ENCODE measurements around the gene CHN2.

Gene CHN2

GRCh38 chr7:29464753-29465152 lies 270.2 kb downstream of the CHN2 start:
- no peak for DNase-seq (ENCODE audit: low read depth in 2 of 2)

- DNase-seq (ENCODE audit: low read depth in 2 of 2), result no peak
Observed at GRCh38 chr7:29467193-29467926, 272.8 kb downstream of the CHN2 start.

- no peak for DNase-seq (ENCODE audit: low read depth in 2 of 2)
Observed at GRCh38 chr7:29468196-29468595, 273.6 kb downstream of the CHN2 start.

DNA sequence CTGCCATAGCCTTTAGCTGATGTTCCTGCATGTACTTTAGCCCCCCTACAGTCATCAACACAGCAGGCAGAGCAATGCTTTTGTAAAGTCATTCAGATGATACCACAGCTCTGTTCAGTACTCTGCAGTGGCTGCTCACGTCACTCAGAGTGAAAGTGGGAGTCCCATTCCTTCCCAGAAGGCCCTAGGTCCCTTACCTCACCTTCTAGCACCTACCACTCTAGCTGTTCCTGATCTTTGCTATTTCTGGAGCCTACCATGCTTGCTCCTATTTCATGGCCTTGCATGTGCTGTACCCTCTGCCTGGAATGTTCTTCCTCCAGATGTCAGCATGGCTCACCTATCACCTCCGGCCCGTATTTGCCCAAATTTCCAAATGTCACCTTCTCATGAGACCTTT lies 274.7 kb downstream of the CHN2 start:
- DNase-seq (ENCODE audit: low read depth in 2 of 2), result no peak

GRCh38 chr7:29469976-29470557 lies 275.5 kb downstream of the CHN2 start:
- DNase-seq (ENCODE audit: low read depth in 2 of 2), result no peak

DNA sequence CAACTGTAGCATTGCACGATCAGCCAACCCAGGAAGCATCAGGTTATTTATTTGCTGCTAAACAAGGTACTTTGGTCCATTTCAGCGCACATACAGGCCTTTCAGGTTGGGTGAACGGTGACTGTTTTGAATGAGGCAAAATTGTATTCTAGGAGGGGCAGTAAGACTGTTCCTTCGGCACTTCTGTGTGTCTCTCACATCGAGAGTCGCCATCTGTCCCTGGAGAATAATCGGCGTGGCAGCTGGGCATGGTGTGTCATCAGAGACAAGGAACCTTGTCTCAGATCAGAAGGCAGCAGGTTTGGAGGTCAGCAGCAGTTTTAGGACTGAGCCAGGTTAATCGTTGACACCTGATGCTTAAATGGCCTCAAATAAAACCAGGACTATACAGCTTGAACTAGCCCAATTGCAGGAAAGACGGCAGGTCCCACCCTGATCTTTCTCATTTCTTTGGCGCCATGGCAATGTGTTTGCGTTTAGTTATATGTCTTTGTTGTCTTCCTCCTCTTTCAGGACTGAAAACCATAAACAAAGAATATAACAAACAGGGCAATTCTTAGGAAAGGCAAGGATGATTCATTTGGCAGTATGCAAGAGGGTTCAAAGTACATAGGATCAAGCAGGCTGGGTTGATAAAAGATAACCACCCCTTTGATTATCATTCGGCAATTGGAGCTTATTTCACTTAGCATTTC lies 277.0 kb downstream of the CHN2 start:
- no peak for DNase-seq (ENCODE audit: low read depth in 2 of 2)

DNA sequence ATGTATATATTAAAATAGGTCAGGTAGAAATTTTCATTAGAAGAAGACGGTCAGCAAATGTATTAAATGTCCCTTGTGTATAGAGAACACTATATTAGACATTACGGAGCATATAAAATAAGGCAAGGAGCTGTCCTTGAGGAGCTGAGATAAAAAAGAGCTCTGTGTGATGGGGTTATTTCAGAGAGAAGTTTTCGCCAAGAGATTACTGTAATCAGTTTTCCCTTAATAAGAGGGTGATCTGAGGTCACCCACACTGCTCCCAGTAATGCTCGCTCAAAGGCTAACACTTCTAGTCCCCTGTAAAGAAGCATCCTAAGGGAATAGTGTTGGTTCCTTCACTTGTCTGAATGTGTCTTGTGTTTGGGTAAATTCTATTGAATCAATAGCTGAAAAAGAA lies 282.3 kb downstream of the CHN2 start:
- DNase-seq (ENCODE audit: low read depth in 2 of 2), result no peak

GRCh38 chr7:29478226-29478625 lies 283.7 kb downstream of the CHN2 start:
- DNase-seq (ENCODE audit: low read depth in 2 of 2), result no peak

DNA sequence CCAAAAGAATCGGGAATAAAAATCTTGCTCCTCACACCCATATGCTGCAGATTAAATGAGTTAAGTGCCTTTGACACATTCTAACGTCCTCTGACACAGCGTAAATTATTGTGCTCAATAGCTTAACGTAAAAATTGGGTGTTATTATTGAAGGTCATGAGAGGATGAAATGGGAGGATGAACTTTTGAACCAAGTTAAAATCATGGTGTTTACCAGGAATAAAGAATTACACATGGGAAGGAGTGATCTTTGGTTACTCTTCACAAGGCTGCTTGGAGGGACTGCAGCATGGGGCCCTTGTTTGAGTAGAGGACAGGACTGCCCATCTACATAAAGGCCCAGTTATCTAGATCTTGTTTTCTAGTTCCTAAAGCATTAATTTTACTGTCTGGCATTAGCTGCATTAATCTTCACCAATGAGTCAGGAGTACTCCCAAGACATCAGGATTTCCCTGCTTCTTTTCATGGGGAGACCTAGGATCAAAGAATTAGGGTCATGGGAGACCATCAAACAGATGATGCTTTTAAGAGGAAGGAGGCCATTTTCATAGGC lies 284.2 kb downstream of the CHN2 start:
- DNase-seq (ENCODE audit: low read depth in 2 of 2), result no peak

DNA sequence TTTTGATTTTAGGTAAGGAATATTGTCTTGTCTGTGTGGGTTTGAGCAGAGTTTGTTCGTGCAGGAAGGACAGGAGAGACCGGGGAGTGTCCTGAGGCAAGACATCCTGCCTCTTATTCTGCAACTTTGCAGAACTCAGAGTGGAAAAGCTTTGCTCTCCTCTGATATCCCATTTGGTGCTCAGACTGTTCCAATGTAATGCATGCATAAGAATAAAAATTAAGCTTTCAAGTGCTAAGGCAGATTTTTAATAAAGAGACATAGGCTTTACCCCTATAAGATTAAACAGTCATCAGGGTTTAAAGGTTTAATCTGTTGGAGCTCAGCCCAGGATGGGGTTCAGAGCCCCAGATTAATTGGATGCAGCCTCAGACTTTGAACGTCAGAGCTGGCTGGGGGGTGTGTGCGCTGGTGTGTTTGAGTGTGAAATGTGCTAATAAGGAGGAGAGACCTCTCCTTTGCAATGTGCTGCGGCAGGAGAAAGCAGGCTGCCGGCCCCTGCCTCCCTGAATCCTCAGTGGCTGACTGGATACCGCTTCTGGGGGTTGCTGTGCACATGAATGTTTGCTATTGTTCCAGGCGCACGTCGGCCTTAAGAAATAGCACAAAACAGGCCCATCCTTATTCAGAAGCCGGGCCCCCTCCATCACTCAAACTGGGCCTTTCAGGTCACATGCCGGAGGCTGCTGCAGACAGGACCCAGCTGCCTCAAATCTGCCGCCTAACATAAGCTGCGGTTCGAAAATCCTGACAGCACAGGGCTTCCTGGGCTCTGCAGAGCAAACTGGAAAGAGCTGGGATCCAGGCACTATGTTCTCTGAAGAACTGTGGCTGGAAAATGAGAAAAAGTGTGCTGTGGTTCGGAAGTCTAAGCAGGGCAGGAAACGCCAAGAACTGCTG lies 285.0 kb downstream of the CHN2 start:
- no peak for DNase-seq (ENCODE audit: low read depth in 2 of 2)

- DNase-seq (ENCODE audit: low read depth in 2 of 2), result no peak
Observed at GRCh38 chr7:29480451-29480850, 285.9 kb downstream of the CHN2 start.

GRCh38 chr7:29480934-29481651 lies 286.5 kb downstream of the CHN2 start:
- DNase-seq (ENCODE audit: low read depth in 2 of 2), result no peak

DNA sequence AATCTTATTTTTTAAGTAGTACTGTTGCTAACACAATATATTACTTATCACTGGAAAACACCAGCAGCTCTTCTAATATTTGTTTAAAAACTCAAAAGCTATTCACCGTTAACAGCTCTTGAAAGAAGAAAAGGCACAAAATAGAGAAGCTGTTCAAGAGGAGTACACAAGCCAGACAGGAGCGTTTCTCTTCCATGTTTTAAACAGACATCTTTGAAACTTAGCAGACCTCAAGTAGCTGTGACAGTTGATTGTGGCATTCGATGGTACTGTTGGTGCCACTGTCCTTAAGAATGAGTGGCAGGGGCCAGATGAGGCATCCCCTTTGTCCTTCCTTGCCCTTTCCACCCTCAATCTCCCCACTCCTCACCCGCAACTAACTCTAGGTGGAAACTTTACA lies 287.5 kb downstream of the CHN2 start:
- no peak for DNase-seq (ENCODE audit: low read depth in 2 of 2)

DNA sequence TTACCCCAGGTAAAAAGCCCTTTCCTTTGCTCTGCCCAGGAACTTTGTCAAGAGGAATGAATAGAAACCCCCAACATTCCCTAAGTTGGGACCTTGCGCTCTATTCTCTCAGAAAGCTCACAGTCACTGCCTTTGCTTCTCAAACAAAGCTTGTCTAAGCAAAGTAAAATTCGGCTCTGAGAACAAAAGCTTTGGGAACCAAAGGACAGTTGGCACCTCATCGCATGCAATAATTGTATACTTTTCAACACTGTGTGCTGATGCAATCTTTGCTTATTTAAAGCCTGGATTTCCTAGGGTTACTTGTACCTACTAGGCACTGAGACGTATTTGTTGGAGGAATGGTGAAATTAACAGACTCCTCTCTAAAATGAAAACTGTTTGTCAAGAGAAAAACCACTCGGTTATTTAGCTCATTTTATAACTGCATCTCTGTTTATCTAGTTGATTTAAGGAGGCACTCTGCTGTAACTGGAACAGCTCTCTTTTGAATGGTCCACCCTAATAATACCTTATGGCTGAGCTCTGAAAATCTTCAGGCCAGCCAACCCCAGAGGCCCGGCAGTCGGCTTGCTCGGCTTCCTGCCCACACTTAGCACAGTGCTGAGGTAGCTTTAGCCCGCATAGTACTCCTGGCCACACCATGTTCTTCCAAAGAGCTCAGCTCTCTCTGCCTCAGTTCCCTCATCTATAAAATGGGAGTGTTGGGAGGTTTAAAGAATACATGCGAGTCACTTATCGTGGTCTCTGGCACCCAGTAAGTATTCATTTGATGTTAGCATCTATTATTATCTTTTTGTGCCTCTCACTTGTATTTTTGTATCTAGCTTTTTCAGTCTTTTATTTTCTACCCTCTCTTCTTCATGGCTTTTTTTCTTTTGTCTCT lies 288.9 kb downstream of the CHN2 start:
- DNase-seq (ENCODE audit: low read depth in 2 of 2), result no peak

DNA sequence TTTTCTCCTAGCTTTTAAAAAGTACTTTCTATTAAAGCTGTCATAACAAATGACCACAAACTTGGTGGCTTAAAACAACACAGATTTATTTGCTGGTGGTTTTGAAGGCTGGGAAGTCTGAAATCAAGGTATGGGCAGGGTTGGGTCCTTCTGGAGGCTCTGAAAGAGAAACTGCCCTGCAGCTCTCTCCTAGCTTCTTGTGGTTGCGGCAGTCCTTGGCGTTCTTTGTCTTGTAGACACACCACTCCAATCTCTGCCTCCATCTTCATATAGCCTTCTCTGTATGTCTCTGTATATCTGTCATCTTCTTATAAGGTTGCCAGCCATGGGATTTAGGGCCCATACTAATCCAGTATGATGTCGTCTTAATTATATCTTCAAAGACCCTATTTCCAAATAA lies 289.7 kb downstream of the CHN2 start:
- no peak for DNase-seq (ENCODE audit: low read depth in 2 of 2)

- DNase-seq (ENCODE audit: low read depth in 2 of 2), result no peak
Observed at GRCh38 chr7:29485339-29486190, 291.0 kb downstream of the CHN2 start.

- DNase-seq (ENCODE audit: low read depth in 2 of 2), result no peak
Observed at GRCh38 chr7:29486191-29486700, 291.7 kb downstream of the CHN2 start.

- no peak for DNase-seq (ENCODE audit: low read depth in 2 of 2)
Observed at GRCh38 chr7:29487424-29487823, 292.8 kb downstream of the CHN2 start.

Data from stimulated activated CD4-positive, alpha-beta T cell treated with anti-CD3 and anti-CD28 coated beads, Interleukin-12 subunit alpha, Interleukin-12 subunit beta, amount 100 ng/mL, for 24 hours (primary cell).